HEK293 (cell line): Measurements from ENCODE around the gene C2CD4C.

Experiments
- CTCF ChIA-PET: fragments of 350-600 bp; formaldehyde crosslinking; extraction: SDS; loops from one replicate; lab custom pipeline; 2021; ENCODE audit warnings: antibody characterized with exemption; lab: Yijun Ruan, JAX
- POLR2A ChIA-PET: fragments of 300-600 bp; formaldehyde crosslinking; extraction: SDS; loops from one replicate; lab custom pipeline; 2020; ENCODE audit warnings: antibody characterized with exemption, inconsistent platforms; lab: Yijun Ruan, JAX
- H3K27ac ChIP-seq: fragments of 200-500 bp; sonication (Bioruptor generic); 2 replicates; pipeline ENCODE4 v1.5.1; 2014; ENCODE audit warnings: low read depth, low read length, control low read depth, inconsistent platforms; ENCODE audit errors: extremely low read depth
- H3K36me3 ChIP-seq, 2 experiments: fragments of 200-500 bp in 1 of 2; sonication (Bioruptor generic) in 1 of 2; 1 replicate in 1 of 2; 2 replicates in 1 of 2; pipeline ENCODE4 v1.5.1; 2014 to 2017; ENCODE audit warnings: inconsistent platforms in 2 of 2, low read length in 2 of 2; ENCODE audit not compliant: control insufficient read depth in 2 of 2, insufficient read depth in 1 of 2
- H3K4me1 ChIP-seq: fragments of 200-500 bp; sonication (Bioruptor generic); 2 replicates; pipeline ENCODE4 v1.5.1; 2014; ENCODE audit warnings: mild to moderate bottlenecking, low read length, inconsistent platforms; ENCODE audit not compliant: control insufficient read depth, insufficient read depth
- H3K4me3 ChIP-seq: 2 replicates; pipeline ENCODE4 v1.5.1; 2011; ENCODE audit warnings: low read depth, mild to moderate bottlenecking, control low read depth, low read length, moderate library complexity
- H3K9me3 ChIP-seq: fragments of 200-500 bp; sonication (Bioruptor generic); 2 replicates; pipeline ENCODE4 v1.5.1; 2014; ENCODE audit warnings: low read depth, low read length, inconsistent platforms; ENCODE audit not compliant: control insufficient read depth, insufficient read depth
- BCL11A ChIP-seq: fragments of 450-650 bp; formaldehyde crosslinking; IDR thresholded peaks from 2 replicates; pipeline ENCODE4 v1.5.1; 2016; ENCODE audit warnings: low read depth, missing biosample characterization, missing genetic modification characterization
- GFI1B ChIP-seq: fragments of 450-650 bp; formaldehyde crosslinking; IDR thresholded peaks from 2 replicates; pipeline ENCODE4 v1.5.1; 2016; ENCODE audit warnings: missing biosample characterization, missing genetic modification characterization
- KLF1 ChIP-seq: fragments of 450-650 bp; formaldehyde crosslinking; IDR thresholded peaks from 2 replicates; pipeline ENCODE4 v1.5.1; 2016; ENCODE audit warnings: missing biosample characterization, missing genetic modification characterization
- SCRT2 ChIP-seq: fragments of 450-650 bp; formaldehyde crosslinking; IDR thresholded peaks from 2 replicates; pipeline ENCODE4 v1.5.1; 2016; ENCODE audit warnings: missing biosample characterization, missing genetic modification characterization
- ZBTB11 ChIP-seq: fragments of 450-650 bp; formaldehyde crosslinking; conservative IDR thresholded peaks from 2 replicates; pipeline ENCODE4 v1.5.1; 2016; ENCODE audit warnings: low read depth, missing biosample characterization, missing genetic modification characterization
- ZEB2 ChIP-seq: fragments of 450-650 bp; formaldehyde crosslinking; IDR thresholded peaks from 2 replicates; pipeline ENCODE4 v1.5.1; 2016; ENCODE audit warnings: missing biosample characterization, missing genetic modification characterization
- ZIC2 ChIP-seq: fragments of 450-650 bp; formaldehyde crosslinking; IDR thresholded peaks from 2 replicates; pipeline ENCODE4 v1.5.1; 2016; ENCODE audit warnings: missing biosample characterization, missing genetic modification characterization
- ZNF146 ChIP-seq: fragments of 450-650 bp; formaldehyde crosslinking; IDR thresholded peaks from 2 replicates; pipeline ENCODE4 v1.5.1; 2016; ENCODE audit warnings: missing biosample characterization, missing genetic modification characterization
- ZNF148 ChIP-seq: fragments of 450-650 bp; formaldehyde crosslinking; IDR thresholded peaks from 2 replicates; pipeline ENCODE4 v1.5.0; 2017; ENCODE audit warnings: missing biosample characterization, missing genetic modification characterization, borderline replicate concordance
- ZNF211 ChIP-seq: fragments of 450-650 bp; formaldehyde crosslinking; IDR thresholded peaks from 2 replicates; pipeline ENCODE4 v1.5.1; 2016; ENCODE audit warnings: low read depth, missing biosample characterization, missing genetic modification characterization
- ZNF221 ChIP-seq: fragments of 450-650 bp; formaldehyde crosslinking; IDR thresholded peaks from 2 replicates; pipeline ENCODE4 v1.5.1; 2017; ENCODE audit warnings: missing biosample characterization, missing genetic modification characterization, borderline replicate concordance
- ZNF223 ChIP-seq: fragments of 450-650 bp; formaldehyde crosslinking; IDR thresholded peaks from 2 replicates; pipeline ENCODE4 v1.5.1; 2016; ENCODE audit warnings: missing biosample characterization, missing genetic modification characterization
- ZNF248 ChIP-seq: fragments of 450-650 bp; formaldehyde crosslinking; IDR thresholded peaks from 2 replicates; pipeline ENCODE4 v1.5.1; 2017; ENCODE audit warnings: missing biosample characterization, missing genetic modification characterization
- ZNF362 ChIP-seq: fragments of 450-650 bp; formaldehyde crosslinking; IDR thresholded peaks from 2 replicates; pipeline ENCODE4 v1.5.1; 2016; ENCODE audit warnings: missing biosample characterization, missing genetic modification characterization
- ZNF394 ChIP-seq: fragments of 450-650 bp; formaldehyde crosslinking; IDR thresholded peaks from 2 replicates; pipeline ENCODE4 v1.5.1; 2016; ENCODE audit warnings: missing biosample characterization, missing genetic modification characterization, mild to moderate bottlenecking, moderate library complexity, borderline replicate concordance
- ZNF404 ChIP-seq: fragments of 450-650 bp; formaldehyde crosslinking; IDR thresholded peaks from 2 replicates; pipeline ENCODE4 v1.5.1; 2017; ENCODE audit warnings: missing biosample characterization, missing genetic modification characterization
- ZNF473 ChIP-seq: fragments of 450-650 bp; formaldehyde crosslinking; IDR thresholded peaks from 2 replicates; pipeline ENCODE4 v1.5.1; 2017; ENCODE audit warnings: missing biosample characterization, missing genetic modification characterization
- ZNF521 ChIP-seq: fragments of 450-650 bp; formaldehyde crosslinking; IDR thresholded peaks from 2 replicates; pipeline ENCODE4 v1.5.1; 2017; ENCODE audit warnings: missing biosample characterization, mild to moderate bottlenecking, missing genetic modification characterization
- ZNF555 ChIP-seq: fragments of 450-650 bp; formaldehyde crosslinking; conservative IDR thresholded peaks from 2 replicates; pipeline ENCODE4 v1.5.1; 2017; ENCODE audit warnings: missing biosample characterization, mild to moderate bottlenecking, missing genetic modification characterization, inconsistent platforms
- ZNF561 ChIP-seq: fragments of 450-650 bp; IDR thresholded peaks from 2 replicates; pipeline ENCODE4 v1.5.1; 2018; ENCODE audit warnings: missing biosample characterization, missing genetic modification characterization, borderline replicate concordance
- ZNF580 ChIP-seq: fragments of 450-650 bp; formaldehyde crosslinking; IDR thresholded peaks from 2 replicates; pipeline ENCODE4 v1.5.1; 2016; ENCODE audit warnings: missing biosample characterization, missing genetic modification characterization
- ZNF610 ChIP-seq: fragments of 450-650 bp; formaldehyde crosslinking; IDR thresholded peaks from 2 replicates; pipeline ENCODE4 v1.5.1; 2016; ENCODE audit warnings: missing biosample characterization, missing genetic modification characterization, borderline replicate concordance
- ZNF670 ChIP-seq: fragments of 450-650 bp; formaldehyde crosslinking; IDR thresholded peaks from 2 replicates; pipeline ENCODE4 v1.5.1; 2016; ENCODE audit warnings: missing biosample characterization, missing genetic modification characterization, low read depth
- ZNF704 ChIP-seq: fragments of 450-650 bp; formaldehyde crosslinking; IDR thresholded peaks from 2 replicates; pipeline ENCODE4 v1.5.1; 2016; ENCODE audit warnings: missing biosample characterization, missing genetic modification characterization
- ZNF843 ChIP-seq: fragments of 450-650 bp; formaldehyde crosslinking; IDR thresholded peaks from 2 replicates; pipeline ENCODE4 v1.5.1; 2016; ENCODE audit warnings: missing biosample characterization, missing genetic modification characterization

The C2CD4C gene

GRCh38 chr19:416416-416815 is 7.5 kb upstream of the C2CD4C start:
- peaks cover 0 to 18% of the 10 kb centered on the region in 2 experiments; a peak in 1 of 3 replicates for H3K36me3 ChIP-seq
- CTCF ChIA-PET: no interaction called here
- POLR2A ChIA-PET: no interaction called here
- no peaks in the 10 kb centered on the region for H3K9me3 ChIP-seq
- TF ChIP-seq ZNF610 (tag by site-specific recombination): no peak
- TF ChIP-seq ZNF146 (tag by site-specific recombination): no peak
- TF ChIP-seq ZNF404 (tag by site-specific recombination): no peak
- no peak for TF ChIP-seq ZNF394
- TF ChIP-seq ZNF580 (tag by site-specific recombination): no peak
- TF ChIP-seq ZNF561 (tag by site-specific recombination): no peak
- TF ChIP-seq BCL11A (tag by site-specific recombination): no peak
- no peak for TF ChIP-seq ZNF521 (tag by site-specific recombination)
- no peak for TF ChIP-seq GFI1B
- no peak for TF ChIP-seq ZNF211
- TF ChIP-seq ZNF555 (tag by site-specific recombination): no peak
- TF ChIP-seq SCRT2 (tag by site-specific recombination): no peak
- no peak for TF ChIP-seq ZNF843 (tag by site-specific recombination)
- no peak for TF ChIP-seq ZNF670 (tag by site-specific recombination)
- no peak for TF ChIP-seq ZNF221 (tag by site-specific recombination)
- H3K27ac ChIP-seq: no peak overlapping the region
- no peak overlapping the region for H3K4me3 ChIP-seq
- no peaks in the 10 kb centered on the region; the same call in 1 of the 2 replicates for H3K4me1 ChIP-seq

GRCh38 chr19:415292-415691 is 6.3 kb upstream of the C2CD4C start:
- no peaks in the 10 kb centered on the region; the same call in 1 of the 2 replicates for H3K4me1 ChIP-seq
- H3K27ac ChIP-seq: no peak overlapping the region
- H3K9me3 ChIP-seq: no peaks in the 10 kb centered on the region
- no peak overlapping the region for H3K4me3 ChIP-seq
- ChIA-PET CTCF (no interaction called here), POLR2A (no interaction called here)
- peaks cover 0 to 18% of the 10 kb centered on the region in 2 experiments; a peak in 1 of 3 replicates for H3K36me3 ChIP-seq
- TF ChIP-seq ZNF223 (tag by site-specific recombination) (no peak), ZNF473 (tag by site-specific recombination) (no peak), KLF1 (tag by site-specific recombination) (peak; percentile 40), ZNF704 (tag by site-specific recombination) (no peak), ZNF148 (no peak), ZIC2 (tag by site-specific recombination) (no peak), ZNF362 (tag by site-specific recombination) (no peak), ZBTB11 (tag by site-specific recombination) (no peak), ZEB2 (tag by site-specific recombination) (0 out of 2 replicates have a peak, but pooled peaks have one; percentile 19), ZNF248 (tag by site-specific recombination) (no peak)
